SK-N-SH treated with all-trans-retinoic acid at 6 μM for 48 hours (cell line): ENCODE measurements around the gene TCERG1L.

Source experiments
- ATAC-seq: fragments of 200-7000 bp; cut with Tn5 transposase; 3 replicates; pipeline ENCODE4 v1.9.1; 2020; ENCODE audit warnings: mild to moderate bottlenecking, moderate library complexity
- ARNTL ChIP-seq: fragments of 450-650 bp; formaldehyde crosslinking; IDR thresholded peaks from 2 replicates; pipeline ENCODE4 v1.5.0; 2020; ENCODE audit warnings: low read depth, mild to moderate bottlenecking, moderate library complexity, borderline replicate concordance
- BACH2 ChIP-seq: fragments of 250-450 bp; sonication (Bioruptor Pico); IDR thresholded peaks from 2 replicates; pipeline ENCODE4 v1.9.0; 2021; ENCODE audit warnings: mild to moderate bottlenecking, borderline replicate concordance
- CREB5 ChIP-seq: fragments of 250-450 bp; sonication (Bioruptor Pico); IDR thresholded peaks from 2 replicates; pipeline ENCODE4 v1.5.1; 2020; ENCODE audit warnings: low read depth, mild to moderate bottlenecking, moderate library complexity
- CSDC2 ChIP-seq: fragments of 250-450 bp; sonication (Bioruptor Pico); IDR thresholded peaks from 2 replicates; pipeline ENCODE4 v1.5.0; 2020; ENCODE audit warnings: mild to moderate bottlenecking, moderate library complexity
- CSRNP3 ChIP-seq: fragments of 250-450 bp; sonication (Bioruptor Pico); IDR thresholded peaks from 2 replicates; pipeline ENCODE4 v1.5.1; 2021; ENCODE audit warnings: mild to moderate bottlenecking, moderate library complexity
- ESRRG ChIP-seq: fragments of 250-450 bp; sonication (Bioruptor Pico); IDR thresholded peaks from 2 replicates; pipeline ENCODE4 v1.6.1; 2021; ENCODE audit warnings: mild to moderate bottlenecking
- GLIS3 ChIP-seq: fragments of 250-450 bp; sonication (Bioruptor Pico); IDR thresholded peaks from 2 replicates; pipeline ENCODE4 v1.5.0; 2020; ENCODE audit warnings: mild to moderate bottlenecking, moderate library complexity
- ISL1 ChIP-seq: fragments of 250-450 bp; sonication (Bioruptor Pico); IDR thresholded peaks from 2 replicates; pipeline ENCODE4 v2.1.2; 2022; ENCODE audit warnings: mild to moderate bottlenecking, moderate library complexity
- OSR1 ChIP-seq: fragments of 250-450 bp; sonication (Bioruptor Pico); IDR thresholded peaks from 2 replicates; pipeline ENCODE4 v1.8.0; 2022; ENCODE audit warnings: moderate library complexity, mild to moderate bottlenecking, inconsistent platforms
- PATZ1 ChIP-seq: fragments of 250-450 bp; sonication (Bioruptor Pico); IDR thresholded peaks from 2 replicates; pipeline ENCODE4 v1.8.0; 2020; ENCODE audit warnings: mild to moderate bottlenecking, moderate library complexity, borderline replicate concordance
- POU6F1 ChIP-seq: fragments of 250-450 bp; sonication (Bioruptor Pico); IDR thresholded peaks from 2 replicates; pipeline ENCODE4 v1.8.0; 2021; ENCODE audit warnings: low read depth, mild to moderate bottlenecking, moderate library complexity, borderline replicate concordance
- PPARA ChIP-seq: fragments of 250-450 bp; sonication (Bioruptor Pico); IDR thresholded peaks from 2 replicates; pipeline ENCODE4 v1.5.0; 2020; ENCODE audit warnings: mild to moderate bottlenecking, borderline replicate concordance
- RARB ChIP-seq: fragments of 250-450 bp; sonication (Bioruptor Pico); IDR thresholded peaks from 2 replicates; pipeline ENCODE4 v1.8.0; 2021; ENCODE audit warnings: mild to moderate bottlenecking, moderate library complexity
- SNAI2 ChIP-seq: fragments of 250-450 bp; sonication (Bioruptor Pico); IDR thresholded peaks from 2 replicates; pipeline ENCODE4 v1.5.0; 2020; ENCODE audit warnings: mild to moderate bottlenecking, moderate library complexity
- TCF4 ChIP-seq: fragments of 250-450 bp; sonication (Bioruptor Pico); IDR thresholded peaks from 2 replicates; pipeline ENCODE4 v1.8.0; 2021; ENCODE audit warnings: mild to moderate bottlenecking, moderate library complexity, borderline replicate concordance
- TOX ChIP-seq: fragments of 250-450 bp; sonication (Bioruptor Pico); IDR thresholded peaks from 2 replicates; pipeline ENCODE4 v1.8.0; 2021; ENCODE audit warnings: mild to moderate bottlenecking, moderate library complexity, borderline replicate concordance
- ZC3H10 ChIP-seq: fragments of 250-450 bp; sonication (Bioruptor Pico); IDR thresholded peaks from 2 replicates; pipeline ENCODE4 v1.5.1; 2021; ENCODE audit warnings: mild to moderate bottlenecking, moderate library complexity
- ZFP3 ChIP-seq: fragments of 250-450 bp; sonication (Bioruptor Pico); IDR thresholded peaks from 2 replicates; pipeline ENCODE4 v1.5.0; 2020; ENCODE audit warnings: mild to moderate bottlenecking, moderate library complexity
- ZFP30 ChIP-seq: fragments of 450-650 bp; formaldehyde crosslinking; IDR thresholded peaks from 2 replicates; pipeline ENCODE4 v1.5.0; 2022; ENCODE audit warnings: mild to moderate bottlenecking, moderate library complexity
- ZNF565 ChIP-seq: fragments of 450-650 bp; formaldehyde crosslinking; conservative IDR thresholded peaks from 2 replicates; pipeline ENCODE4 v1.5.0; 2020; ENCODE audit warnings: low read depth, mild to moderate bottlenecking, moderate library complexity
- ZNF70 ChIP-seq: fragments of 450-650 bp; formaldehyde crosslinking; IDR thresholded peaks from 2 replicates; pipeline ENCODE4 v1.5.0; 2020; ENCODE audit warnings: mild to moderate bottlenecking, moderate library complexity
- ZNF8 ChIP-seq: fragments of 450-650 bp; formaldehyde crosslinking; IDR thresholded peaks from 2 replicates; pipeline ENCODE4 v1.5.0; 2020; ENCODE audit warnings: mild to moderate bottlenecking, moderate library complexity

TCERG1L gene

GRCh38 chr10:131345691-131346090, 34.2 kb upstream of the TCERG1L start (continued):
- no peak for TF ChIP-seq POU6F1 (CRISPR knock-in tag)

GRCh38 chr10:131344747-131345146, 33.2 kb upstream of the TCERG1L start:
- ATAC-seq: no peak
- TF ChIP-seq ZNF70 (CRISPR knock-in tag) (no peak), ARNTL (CRISPR knock-in tag) (no peak), BACH2 (CRISPR knock-in tag) (no peak), OSR1 (CRISPR knock-in tag) (no peak), CSRNP3 (CRISPR knock-in tag) (no peak), RARB (no peak), SNAI2 (no peak), CREB5 (CRISPR knock-in tag) (no peak), ESRRG (CRISPR knock-in tag) (no peak), ZC3H10 (no peak), ZNF565 (no peak), TOX (CRISPR knock-in tag) (no peak), ZFP3 (CRISPR knock-in tag) (no peak), ZNF8 (CRISPR knock-in tag) (no peak)

GRCh38 chr10:131337741-131338140, 26.2 kb upstream of the TCERG1L start:
- no peak for ATAC-seq
- TF ChIP-seq ZC3H10 (no peak), ISL1 (no peak), GLIS3 (CRISPR knock-in tag) (no peak), PPARA (CRISPR knock-in tag) (no peak), TCF4 (CRISPR knock-in tag) (no peak), RARB (no peak), SNAI2 (no peak), ARNTL (CRISPR knock-in tag) (no peak), PATZ1 (CRISPR knock-in tag) (no peak), CSRNP3 (CRISPR knock-in tag) (no peak), CREB5 (CRISPR knock-in tag) (no peak), CSDC2 (no peak), ESRRG (CRISPR knock-in tag) (no peak), ZNF565 (no peak), ZFP30 (CRISPR knock-in tag) (no peak), TOX (CRISPR knock-in tag) (no peak), BACH2 (CRISPR knock-in tag) (no peak), ZNF70 (CRISPR knock-in tag) (no peak), ZFP3 (CRISPR knock-in tag) (no peak)
